Measurements from ENCODE around the gene ZBTB18.

ZBTB18 gene

DNA sequence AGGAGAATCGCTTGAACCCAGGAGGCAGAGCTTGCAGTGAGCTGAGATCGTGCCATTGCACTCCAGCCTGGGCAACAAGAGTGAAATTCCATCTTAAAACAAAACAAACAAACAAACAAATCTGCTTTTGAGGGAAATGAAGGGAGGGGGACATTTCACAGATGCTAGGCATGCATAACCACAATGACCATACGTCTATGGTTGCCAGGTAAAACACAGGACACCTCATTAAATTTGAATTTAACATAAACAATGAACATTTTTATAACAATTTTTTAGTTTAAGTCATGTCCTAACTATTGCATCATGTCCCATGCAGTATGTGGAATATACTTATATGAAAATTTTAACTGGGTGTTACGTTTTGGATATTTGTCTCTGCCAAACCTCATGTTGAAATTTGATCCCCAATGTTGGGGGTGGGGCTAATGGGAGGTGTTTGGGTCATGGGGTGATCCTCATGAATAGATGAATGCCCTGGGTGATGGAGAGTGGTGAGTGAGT is 31.0 kb upstream of the ZBTB18 start:
- no peak for TF ChIP-seq TAF1 (IDR thresholded peaks at IDR 0.05; ENCODE audit: borderline replicate concordance, low read depth, low read length)
- TF ChIP-seq POLR2AphosphoS5 (IDR thresholded peaks at IDR 0.05; ENCODE audit: low read depth, low read length), result no peak
- no peak for TF ChIP-seq POLR2A (IDR thresholded peaks at IDR 0.05; ENCODE audit: low read depth, low read length)
- DNase-seq (ENCODE audit: insufficient read length) (no peak), FAIRE-seq (no peak)

DNA sequence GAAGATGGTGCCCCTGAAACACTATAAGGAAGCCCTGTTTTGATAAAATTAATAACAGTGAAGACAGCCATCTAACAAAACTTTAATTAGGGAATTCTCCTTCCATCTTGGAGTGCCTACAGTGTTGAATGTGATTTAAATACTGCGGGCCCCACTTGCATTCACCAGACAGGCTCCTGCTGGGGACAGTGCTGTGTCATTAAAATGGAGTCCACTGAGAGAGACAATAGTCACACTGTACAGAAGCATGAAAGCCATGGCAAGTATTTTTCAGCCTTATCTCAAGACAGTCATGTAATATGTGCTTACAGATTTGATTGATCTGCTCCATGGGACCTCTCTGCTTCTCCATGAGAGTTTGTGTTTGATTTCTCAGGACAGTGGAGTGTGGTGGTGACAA is 29.7 kb upstream of the ZBTB18 start:
- DNase-seq (ENCODE audit: insufficient read length) (no peak), FAIRE-seq (no peak)
- TF ChIP-seq POLR2A (IDR thresholded peaks at IDR 0.05; ENCODE audit: low read depth, low read length) (no peak), TAF1 (IDR thresholded peaks at IDR 0.05; ENCODE audit: borderline replicate concordance, low read depth, low read length) (no peak), POLR2AphosphoS5 (IDR thresholded peaks at IDR 0.05; ENCODE audit: low read depth, low read length) (no peak)

DNA sequence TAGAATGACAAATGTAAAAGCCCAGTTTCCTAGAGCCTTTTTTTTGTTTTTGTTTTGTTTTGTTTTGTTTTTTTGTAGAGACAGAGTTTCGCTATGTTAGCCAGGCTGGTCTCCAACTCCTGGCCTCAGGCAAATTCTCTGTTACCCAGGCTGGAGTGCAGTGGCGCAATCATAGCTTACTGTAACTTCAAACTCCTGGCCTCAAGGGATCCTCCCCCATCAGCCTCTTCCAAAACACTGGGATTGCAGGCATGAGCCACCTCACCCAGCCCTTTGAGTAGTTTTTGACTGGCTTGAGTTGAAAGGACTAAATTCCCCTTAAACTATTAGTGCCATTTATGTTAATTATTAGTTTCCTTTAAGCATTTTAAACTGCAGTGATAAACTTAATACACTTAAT is 28.8 kb upstream of the ZBTB18 start:
- DNase-seq (ENCODE audit: insufficient read length) (no peak), FAIRE-seq (no peak)

DNA sequence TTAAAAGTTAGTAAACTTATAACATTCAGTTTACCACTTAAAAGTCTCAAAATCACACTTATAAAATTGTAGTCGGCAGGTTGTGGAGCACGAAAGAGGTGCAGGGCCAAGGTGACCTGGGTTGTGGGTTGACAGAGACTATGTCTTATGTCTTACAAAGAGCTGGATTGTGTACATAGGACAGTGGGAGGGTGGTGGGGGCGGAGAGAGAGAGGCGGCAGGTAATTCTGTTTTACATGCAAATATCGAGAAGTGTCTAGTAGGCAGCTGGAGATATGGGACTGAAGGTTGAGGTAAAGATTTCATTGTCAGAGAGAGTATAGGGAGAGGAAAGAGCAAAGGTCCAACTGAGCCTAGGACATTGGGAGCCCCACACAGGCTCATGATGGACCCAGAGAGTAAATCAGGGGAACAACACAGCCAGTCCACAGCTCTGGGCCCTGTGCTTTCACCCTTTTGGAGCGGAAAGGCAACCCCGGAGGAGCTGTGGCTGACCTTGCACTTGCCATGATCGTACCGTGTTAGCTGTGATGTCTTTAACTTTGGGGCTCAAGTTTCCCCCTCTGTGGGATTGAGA is 28.1 kb upstream of the ZBTB18 start:
- TF ChIP-seq TAF1 (IDR thresholded peaks at IDR 0.05; ENCODE audit: borderline replicate concordance, low read depth, low read length), result no peak
- TF ChIP-seq POLR2A (IDR thresholded peaks at IDR 0.05; ENCODE audit: low read depth, low read length), result no peak
- no peak for TF ChIP-seq POLR2AphosphoS5 (IDR thresholded peaks at IDR 0.05; ENCODE audit: low read depth, low read length)
- FAIRE-seq (no peak), DNase-seq (ENCODE audit: insufficient read length) (no peak)

More for the DNA sequence above, 28.8 kb upstream of the ZBTB18 start:
- TF ChIP-seq TAF1 (IDR thresholded peaks at IDR 0.05; ENCODE audit: borderline replicate concordance, low read depth, low read length) (no peak), POLR2A (IDR thresholded peaks at IDR 0.05; ENCODE audit: low read depth, low read length) (no peak), POLR2AphosphoS5 (IDR thresholded peaks at IDR 0.05; ENCODE audit: low read depth, low read length) (no peak)

DNA sequence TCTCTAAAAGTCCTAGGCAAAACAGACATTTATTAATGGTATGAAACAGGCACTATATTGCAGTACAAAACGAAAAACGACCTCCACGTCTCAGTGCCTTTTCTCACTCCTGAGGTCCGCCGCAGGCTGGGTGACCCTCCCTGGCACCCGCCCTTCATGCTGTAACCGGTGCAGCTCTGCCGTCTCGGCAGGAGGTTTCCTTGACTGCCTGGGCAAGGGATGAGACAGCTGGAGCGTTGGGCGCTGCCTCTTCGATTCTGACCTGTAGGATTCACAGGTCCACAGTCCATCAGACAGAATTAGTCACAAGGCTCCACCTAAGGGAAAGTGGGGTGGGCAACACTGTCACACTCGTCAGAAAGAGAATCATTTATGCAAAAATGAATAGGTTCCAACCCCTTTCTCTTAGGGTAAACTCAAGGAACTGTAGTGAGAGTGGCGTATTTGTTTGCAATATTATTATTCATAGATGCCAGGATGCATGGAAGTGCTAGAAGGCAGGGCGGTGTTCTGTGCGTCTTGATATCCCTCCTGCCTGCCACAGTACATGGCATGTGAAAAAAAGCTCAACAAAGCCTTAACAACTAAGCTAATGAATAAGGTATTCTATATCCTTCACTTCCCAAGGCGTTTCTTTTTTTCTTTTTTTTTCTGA is 23.5 kb upstream of the ZBTB18 start:
- no peak for TF ChIP-seq POLR2A (IDR thresholded peaks at IDR 0.05; ENCODE audit: low read depth, low read length)
- no peak for TF ChIP-seq POLR2AphosphoS5 (IDR thresholded peaks at IDR 0.05; ENCODE audit: low read depth, low read length)
- TF ChIP-seq TAF1 (IDR thresholded peaks at IDR 0.05; ENCODE audit: borderline replicate concordance, low read depth, low read length), result no peak
- FAIRE-seq, result no peak

DNA sequence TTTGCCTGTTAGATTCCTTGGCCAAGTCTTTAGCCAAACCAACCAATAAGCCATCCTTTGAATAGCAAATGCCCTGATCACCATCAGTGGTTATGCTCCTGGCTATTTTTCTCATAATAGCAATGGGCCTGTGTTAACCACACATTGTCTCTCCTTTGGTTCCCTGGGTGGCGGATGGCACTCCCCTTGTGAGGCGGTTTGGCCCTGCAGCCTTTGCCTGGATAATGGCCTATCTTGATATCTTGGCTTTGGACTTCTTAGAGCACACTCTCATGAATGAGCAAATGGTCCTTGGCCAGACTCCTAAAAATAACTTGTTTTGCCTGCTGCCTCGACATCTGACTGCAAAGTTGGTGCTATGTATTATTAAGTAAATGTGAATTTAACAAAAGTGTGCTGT is 22.4 kb upstream of the ZBTB18 start:
- TF ChIP-seq TAF1 (IDR thresholded peaks at IDR 0.05; ENCODE audit: borderline replicate concordance, low read depth, low read length), result no peak
- TF ChIP-seq POLR2AphosphoS5 (IDR thresholded peaks at IDR 0.05; ENCODE audit: low read depth, low read length), result no peak
- no peak for TF ChIP-seq POLR2A (IDR thresholded peaks at IDR 0.05; ENCODE audit: low read depth, low read length)
- FAIRE-seq, result no peak
- no peak for DNase-seq (ENCODE audit: insufficient read length)

More for the DNA sequence above, 23.5 kb upstream of the ZBTB18 start:
- no peak for DNase-seq (ENCODE audit: insufficient read length)

DNA sequence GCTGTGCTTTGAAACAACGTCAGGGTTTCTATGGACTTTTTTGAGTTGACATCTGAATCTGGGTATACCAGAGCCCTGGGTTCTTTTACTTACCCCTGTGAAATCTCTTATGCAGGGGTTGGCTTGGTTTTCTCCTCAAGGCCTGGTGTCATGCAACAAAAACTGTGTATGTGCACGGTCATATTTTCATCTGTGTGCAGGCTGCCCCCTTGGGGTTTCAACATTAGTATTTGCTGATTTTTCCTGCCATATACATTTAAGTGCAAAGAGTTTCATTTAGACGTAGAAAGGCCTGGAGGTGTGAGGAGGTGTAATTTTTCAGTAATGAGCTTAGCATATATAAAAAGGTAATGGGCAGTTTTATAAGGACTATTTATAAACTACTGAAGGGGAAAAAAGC is 22.0 kb upstream of the ZBTB18 start:
- TF ChIP-seq POLR2A (IDR thresholded peaks at IDR 0.05; ENCODE audit: low read depth, low read length) (no peak), POLR2AphosphoS5 (IDR thresholded peaks at IDR 0.05; ENCODE audit: low read depth, low read length) (no peak), TAF1 (IDR thresholded peaks at IDR 0.05; ENCODE audit: borderline replicate concordance, low read depth, low read length) (no peak)
- DNase-seq (ENCODE audit: insufficient read length) (no peak), FAIRE-seq (no peak)

DNA sequence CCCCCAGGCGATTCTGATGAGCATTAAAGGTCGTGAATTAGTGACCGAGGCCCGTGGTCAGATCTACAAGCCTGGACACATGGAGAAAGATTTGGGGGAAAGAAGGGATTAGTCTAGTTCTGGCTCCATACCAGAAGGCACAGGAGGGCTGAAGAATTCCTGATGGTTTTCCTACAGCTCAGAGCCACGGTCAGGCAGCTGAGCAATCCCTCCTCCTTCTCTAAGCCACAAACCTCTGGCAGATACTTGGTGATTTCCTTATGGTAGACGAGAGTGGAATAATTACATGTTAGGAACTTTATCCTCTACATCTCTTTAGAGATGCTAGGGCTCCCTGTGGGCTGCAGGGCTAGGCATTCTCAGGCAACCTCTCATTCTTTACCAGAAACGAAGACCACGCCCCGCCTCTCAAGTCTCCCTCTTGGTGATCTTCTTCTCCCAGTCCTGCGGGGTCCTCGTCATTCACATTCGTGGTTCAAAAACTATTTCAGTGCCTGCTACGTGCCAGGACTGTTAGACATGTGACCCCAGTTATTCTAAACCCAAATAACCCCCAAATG is 20.5 kb upstream of the ZBTB18 start:
- no peak for TF ChIP-seq POLR2AphosphoS5 (IDR thresholded peaks at IDR 0.05; ENCODE audit: low read depth, low read length)
- TF ChIP-seq POLR2A (IDR thresholded peaks at IDR 0.05; ENCODE audit: low read depth, low read length), result no peak
- no peak for TF ChIP-seq TAF1 (IDR thresholded peaks at IDR 0.05; ENCODE audit: borderline replicate concordance, low read depth, low read length)
- FAIRE-seq (no peak), DNase-seq (ENCODE audit: insufficient read length) (no peak)

DNA sequence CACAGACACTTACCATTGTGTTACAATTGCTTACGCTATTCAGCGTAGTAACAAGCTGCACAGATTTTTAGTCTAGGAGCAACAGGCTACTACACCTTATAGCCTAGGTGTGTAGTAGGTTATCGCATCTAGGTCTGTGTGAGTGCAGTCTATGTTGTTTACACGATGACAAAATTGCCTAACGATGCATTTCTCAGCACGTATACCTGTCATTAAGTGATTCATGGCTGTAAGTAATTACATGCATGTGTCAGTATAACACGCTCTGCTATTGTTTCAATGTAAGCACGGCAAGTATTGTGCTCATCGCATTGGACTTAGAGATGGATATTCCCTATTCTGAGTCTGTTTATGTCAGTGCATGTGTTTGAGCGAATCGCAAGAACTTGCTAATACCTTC is 15.7 kb upstream of the ZBTB18 start:
- no peak for TF ChIP-seq TAF1 (IDR thresholded peaks at IDR 0.05; ENCODE audit: borderline replicate concordance, low read depth, low read length)
- no peak for TF ChIP-seq POLR2AphosphoS5 (IDR thresholded peaks at IDR 0.05; ENCODE audit: low read depth, low read length)
- TF ChIP-seq POLR2A (IDR thresholded peaks at IDR 0.05; ENCODE audit: low read depth, low read length), result no peak
- DNase-seq (ENCODE audit: insufficient read length) (no peak), FAIRE-seq (no peak)

DNA sequence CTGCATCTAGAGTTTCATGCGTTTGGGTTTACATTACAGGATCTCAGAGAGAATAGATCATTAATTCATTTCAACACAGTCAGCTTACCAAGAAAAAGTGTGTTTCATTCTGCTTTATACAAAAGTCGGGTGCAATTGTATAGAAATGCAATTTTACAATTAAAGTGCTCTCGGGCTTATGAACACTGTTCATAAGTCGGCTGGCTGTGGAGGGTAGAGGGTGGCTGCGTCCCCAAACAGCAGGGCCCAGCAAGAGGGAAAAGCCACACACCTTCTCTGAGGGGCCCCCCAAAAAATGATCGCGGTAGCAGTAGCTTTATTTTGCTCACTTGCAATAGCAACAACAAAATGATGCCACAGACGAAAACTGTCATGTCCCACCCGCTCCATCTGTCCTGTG is 13.8 kb upstream of the ZBTB18 start:
- FAIRE-seq (no peak), DNase-seq (ENCODE audit: insufficient read length) (no peak)
- TF ChIP-seq POLR2A (IDR thresholded peaks at IDR 0.05; ENCODE audit: low read depth, low read length), result no peak
- no peak for TF ChIP-seq POLR2AphosphoS5 (IDR thresholded peaks at IDR 0.05; ENCODE audit: low read depth, low read length)
- TF ChIP-seq TAF1 (IDR thresholded peaks at IDR 0.05; ENCODE audit: borderline replicate concordance, low read depth, low read length), result no peak

DNA sequence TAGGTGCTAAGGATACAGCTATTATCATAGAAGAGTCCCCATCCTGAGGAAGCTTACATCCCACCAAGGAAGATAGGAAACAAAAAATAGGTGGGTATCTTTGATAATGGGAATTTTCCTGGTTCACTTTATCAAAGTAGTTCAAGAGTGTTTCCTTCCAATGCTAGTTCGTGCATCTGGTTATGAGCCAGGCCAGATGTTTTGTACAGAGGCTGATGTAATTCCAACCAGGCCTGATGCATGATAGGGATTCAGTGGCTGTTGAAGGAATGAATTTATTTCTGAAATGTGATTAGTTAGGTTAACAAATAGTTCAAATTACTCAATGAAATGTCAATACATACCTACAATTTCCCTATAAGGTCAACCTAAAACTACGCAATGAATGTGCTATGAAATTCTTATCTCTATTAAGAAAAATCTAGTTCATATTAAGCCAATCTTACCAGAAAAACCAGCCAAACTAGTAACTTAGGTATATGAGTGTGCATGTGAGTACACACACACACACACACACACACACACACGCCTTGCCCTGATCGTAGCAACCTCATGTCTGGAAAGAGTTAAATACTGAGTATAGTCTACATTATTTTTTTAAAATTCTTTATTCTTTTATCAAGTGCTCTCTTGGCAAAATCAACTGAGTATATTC is 9.5 kb upstream of the ZBTB18 start:
- DNase-seq (ENCODE audit: insufficient read length) (no peak), FAIRE-seq (no peak)
- TF ChIP-seq POLR2AphosphoS5 (IDR thresholded peaks at IDR 0.05; ENCODE audit: low read depth, low read length) (no peak), TAF1 (IDR thresholded peaks at IDR 0.05; ENCODE audit: borderline replicate concordance, low read depth, low read length) (no peak)

Data from GM12892 (cell line).